ENCODE results near the gene ACAA1. TPM values are rescaled to one million over a fixed set of nuclear protein-coding genes. Genes with fewer than 3 reads are reported as not detected.

Gene ACAA1
- total RNA-seq, 1 experiment from 2014 or later: 44.3 TPM

DNA sequence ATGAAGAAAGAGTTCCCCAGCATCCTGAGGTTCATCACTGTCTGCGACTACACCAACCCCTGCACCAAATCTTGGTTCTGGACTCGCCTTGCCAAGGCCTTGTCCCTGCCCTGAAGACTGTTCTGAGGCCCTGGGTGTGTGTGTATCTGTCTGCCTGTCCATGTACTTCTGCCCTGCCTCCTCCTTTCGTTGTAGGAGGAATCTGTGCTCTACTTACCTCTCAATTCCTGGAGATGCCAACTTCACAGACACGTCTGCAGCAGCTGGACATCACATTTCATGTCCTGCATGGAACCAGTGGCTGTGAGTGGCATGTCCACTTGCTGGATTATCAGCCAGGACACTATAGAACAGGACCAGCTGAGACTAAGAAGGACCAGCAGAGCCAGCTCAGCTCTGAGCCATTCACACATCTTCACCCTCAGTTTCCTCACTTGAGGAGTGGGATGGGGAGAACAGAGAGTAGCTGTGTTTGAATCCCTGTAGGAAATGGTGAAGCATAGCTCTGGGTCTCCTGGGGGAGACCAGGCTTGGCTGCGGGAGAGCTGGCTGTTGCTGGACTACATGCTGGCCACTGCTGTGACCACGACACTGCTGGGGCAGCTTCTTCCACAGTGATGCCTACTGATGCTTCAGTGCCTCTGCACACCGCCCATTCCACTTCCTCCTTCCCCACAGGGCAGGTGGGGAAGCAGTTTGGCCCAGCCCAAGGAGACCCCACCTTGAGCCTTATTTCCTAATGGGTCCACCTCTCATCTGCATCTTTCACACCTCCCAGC is 4.4 kb upstream of the ACAA1 start:
- peak overlapping the region in 1 of 3 experiments; percentile 55; a peak in 1 of 7 replicates for H3K27ac Mint-ChIP-seq
- WGBS (ENCODE audit: extremely low coverage, insufficient read length, low lambda C conversion rate): no CpG with 5 or more reads among the region's 7 CpGs
- H3K4me1 Mint-ChIP-seq: peaks cover 24 to 27% of the 10 kb centered on the region in 2 experiments
- H3K18ac ChIP-seq (ENCODE audit: insufficient read length, low read depth, low read length): no peak overlapping the region
- H3K56ac ChIP-seq (ENCODE audit: insufficient read length, low read depth, low read length): no peak overlapping the region
- H2BK20ac ChIP-seq (ENCODE audit: low read depth, low read length, poor library complexity, severe bottlenecking): no peak overlapping the region
- H3K27ac ChIP-seq (ENCODE audit: insufficient read length, low read depth, low read length): no peak overlapping the region
- no peak overlapping the region for H3K4ac ChIP-seq (ENCODE audit: low read depth, low read length)
- peaks cover 2% of the 10 kb centered on the region for H3K27me3 Mint-ChIP-seq (ENCODE audit: low read depth)
- H2BK120ac ChIP-seq (ENCODE audit: low read depth, low read length, poor library complexity, severe bottlenecking): no peak overlapping the region
- peaks cover 8% of the 10 kb centered on the region; the same call in 1 of the 2 replicates for H3K4me1 ChIP-seq (ENCODE audit: insufficient read depth, low read length)
- H3K23ac ChIP-seq (ENCODE audit: insufficient read length, low read depth, low read length): no peak overlapping the region
- H3K27me3 ChIP-seq (ENCODE audit: insufficient read depth, low read length): no peaks in the 10 kb centered on the region
- no peaks in the 10 kb centered on the region for H3K79me1 ChIP-seq (ENCODE audit: insufficient read depth, low read depth, low read length, poor library complexity, severe bottlenecking)
- DNase-seq: no peak
- H2AFZ ChIP-seq (ENCODE audit: low read length): no peak overlapping the region
- H3K9me3 ChIP-seq (ENCODE audit: control insufficient read depth, low read depth, low read length): no peaks in the 10 kb centered on the region
- no peak overlapping the region for H3T11ph ChIP-seq (ENCODE audit: low read length)
- no peaks in the 10 kb centered on the region for H3K79me2 ChIP-seq (ENCODE audit: insufficient read depth, low read length)
- no peak overlapping the region for H2BK5ac ChIP-seq (ENCODE audit: insufficient read length, low read length)
- H4K91ac ChIP-seq (ENCODE audit: insufficient read length, low read depth, low read length): no peak overlapping the region
- no peak overlapping the region for H2AK5ac ChIP-seq (ENCODE audit: insufficient read length, low read length)
- no peak overlapping the region for H4K8ac ChIP-seq (replicated peaks; ENCODE audit: insufficient read length, low read depth, low read length)
- H2BK15ac ChIP-seq (ENCODE audit: low read depth, low read length): no peak overlapping the region
- H4K20me1 ChIP-seq (ENCODE audit: control insufficient read depth, insufficient read depth, insufficient read length): no peaks in the 10 kb centered on the region
- H3K9me3 Mint-ChIP-seq: peaks cover 2 to 3% of the 10 kb centered on the region in 2 experiments
- H3K9ac ChIP-seq (ENCODE audit: extremely low read depth, insufficient read length, low read length): no peak overlapping the region
- no peak overlapping the region; a peak in 1 of 5 replicates for H3K4me3 Mint-ChIP-seq
- no peak overlapping the region for H2BK12ac ChIP-seq (ENCODE audit: insufficient read length, low read depth, low read length)
- no peak overlapping the region for H3K4me2 ChIP-seq (ENCODE audit: insufficient read depth, insufficient read length, low read length)
- no peak overlapping the region for H4K5ac ChIP-seq (ENCODE audit: insufficient read length, low read depth, low read length)
- peaks cover 18% of the 10 kb centered on the region for H3K23me2 ChIP-seq (ENCODE audit: insufficient read length, low read depth, low read length, poor library complexity, severe bottlenecking)
- peaks cover 16 to 29% (median 17%) of the 10 kb centered on the region in 3 experiments for H3K36me3 Mint-ChIP-seq (ENCODE audit: insufficient read depth in 1 of 3, low read depth in 3 of 3)
- TF ChIP-seq, protein P1, sequence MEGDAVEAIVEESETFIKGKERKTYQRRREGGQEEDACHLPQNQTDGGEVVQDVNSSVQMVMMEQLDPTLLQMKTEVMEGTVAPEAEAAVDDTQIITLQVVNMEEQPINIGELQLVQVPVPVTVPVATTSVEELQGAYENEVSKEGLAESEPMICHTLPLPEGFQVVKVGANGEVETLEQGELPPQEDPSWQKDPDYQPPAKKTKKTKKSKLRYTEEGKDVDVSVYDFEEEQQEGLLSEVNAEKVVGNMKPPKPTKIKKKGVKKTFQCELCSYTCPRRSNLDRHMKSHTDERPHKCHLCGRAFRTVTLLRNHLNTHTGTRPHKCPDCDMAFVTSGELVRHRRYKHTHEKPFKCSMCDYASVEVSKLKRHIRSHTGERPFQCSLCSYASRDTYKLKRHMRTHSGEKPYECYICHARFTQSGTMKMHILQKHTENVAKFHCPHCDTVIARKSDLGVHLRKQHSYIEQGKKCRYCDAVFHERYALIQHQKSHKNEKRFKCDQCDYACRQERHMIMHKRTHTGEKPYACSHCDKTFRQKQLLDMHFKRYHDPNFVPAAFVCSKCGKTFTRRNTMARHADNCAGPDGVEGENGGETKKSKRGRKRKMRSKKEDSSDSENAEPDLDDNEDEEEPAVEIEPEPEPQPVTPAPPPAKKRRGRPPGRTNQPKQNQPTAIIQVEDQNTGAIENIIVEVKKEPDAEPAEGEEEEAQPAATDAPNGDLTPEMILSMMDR (conservative IDR thresholded peaks at IDR 0.05): no peak
- H3K14ac ChIP-seq (ENCODE audit: insufficient read depth, low read length): no peak overlapping the region
